HepG2 (cell line): ENCODE results near the gene TM9SF4. TPM values are rescaled to one million over a fixed set of nuclear protein-coding genes. Genes with fewer than 3 reads are reported as not detected.

Experiments used
- CBX1 ChIP-seq: IDR thresholded peaks from one replicate; pipeline ENCODE4 v1.6.1; 2016; ENCODE audit warnings: antibody characterized with exemption, low read depth
- FOXP1 ChIP-seq, 2 experiments: fragments of 450-650 bp in 1 of 2; IDR thresholded peaks; 2 replicates each; pipeline ENCODE4 v1.6.1; 2017 to 2018; ENCODE audit warnings: antibody characterized with exemption in 1 of 2
- GATA4 ChIP-seq: sonication (generic); IDR thresholded peaks from 2 replicates; pipeline ENCODE4 v1.6.1; 2016; ENCODE audit warnings: antibody characterized with exemption, low read depth, borderline replicate concordance
- MIER2 ChIP-seq: IDR thresholded peaks from 2 replicates; pipeline ENCODE4 v1.6.1; 2016; ENCODE audit warnings: missing biosample characterization, missing genetic modification reagents
- SOX13 ChIP-seq, 3 experiments: fragments of 450-650 bp in 1 of 3; sonication (generic) in 1 of 3; formaldehyde crosslinking in 1 of 3; IDR thresholded peaks in 2 of 3; conservative IDR thresholded peaks in 1 of 3; 2 replicates each; pipeline versions ENCODE4 v1.5.0 to v1.6.1; 2016 to 2020; ENCODE audit warnings: antibody characterized with exemption in 1 of 3, mild to moderate bottlenecking in 1 of 3, missing compliant biosample characterization in 1 of 3, missing genetic modification reagents in 1 of 3, moderate library complexity in 1 of 3
- ZBTB3 ChIP-seq: sonication (generic); formaldehyde crosslinking; IDR thresholded peaks from 2 replicates; pipeline ENCODE4 v1.4.0; 2020; ENCODE audit warnings: low read depth, mild to moderate bottlenecking, moderate library complexity, missing genetic modification reagents, borderline replicate concordance
- ZFP36L1 ChIP-seq: sonication (generic); formaldehyde crosslinking; IDR thresholded peaks from 2 replicates; pipeline ENCODE4 v1.8.0; 2022; ENCODE audit warnings: mild to moderate bottlenecking, missing genetic modification reagents, moderate library complexity
- ZNF333 ChIP-seq: sonication (generic); formaldehyde crosslinking; IDR thresholded peaks from 2 replicates; pipeline ENCODE4 v1.4.0; 2020; ENCODE audit warnings: mild to moderate bottlenecking, missing genetic modification reagents, borderline replicate concordance
- ZNF354B ChIP-seq: sonication (generic); formaldehyde crosslinking; IDR thresholded peaks from 2 replicates; pipeline ENCODE4 v1.8.0; 2022; ENCODE audit warnings: mild to moderate bottlenecking, missing genetic modification reagents
- ZNF432 ChIP-seq: sonication (generic); formaldehyde crosslinking; IDR thresholded peaks from 2 replicates; pipeline ENCODE4 v1.5.0; 2020; ENCODE audit warnings: missing genetic modification reagents, mild to moderate bottlenecking, borderline replicate concordance
- ZNF589 ChIP-seq: sonication (generic); formaldehyde crosslinking; conservative IDR thresholded peaks from 2 replicates; pipeline ENCODE4 v1.8.0; 2022; ENCODE audit warnings: mild to moderate bottlenecking, moderate library complexity, missing genetic modification reagents
- ZNF747 ChIP-seq: sonication (generic); formaldehyde crosslinking; IDR thresholded peaks from 2 replicates; pipeline ENCODE4 v1.8.1; 2023; ENCODE audit warnings: missing genetic modification reagents, mild to moderate bottlenecking, borderline replicate concordance
- polyA plus RNA-seq, 8 experiments: library from polyadenylated mRNA; depleted of rRNA in 3 of 8; stranded (reverse) in 7 of 8; unstranded in 1 of 8; fragments of >200 nt; fragmentation: Illumina TruSeq in 4 of 8; extraction: Trizol in 4 of 8; gene quantifications; 2 replicates each; pipeline versions ENCODE4 v1.2.1 to v1.2.3, GENCODE V29; 2011 to 2016; ENCODE audit warnings: low read depth in 4 of 8, missing spikeins in 1 of 8, mixed read lengths in 1 of 8; ENCODE audit not compliant: insufficient read depth in 1 of 8
- total RNA-seq, 5 experiments: library from RNA; depleted of rRNA; stranded (reverse); fragments of >200 nt; fragmentation: Illumina TruSeq; extraction: Trizol; gene quantifications; 2 replicates each; pipeline ENCODE4 v1.2.3, GENCODE V29; 2016; ENCODE audit warnings: low read depth in 1 of 5
- TF ChIP-seq, protein P1 (sequence below): sonication (generic); formaldehyde crosslinking; IDR thresholded peaks from 2 replicates; pipeline ENCODE4 v1.4.0; 2020; ENCODE audit warnings: low read depth, missing genetic modification reagents
- TF ChIP-seq, protein P2 (sequence below): sonication (generic); formaldehyde crosslinking; IDR thresholded peaks from 2 replicates; pipeline ENCODE4 v1.4.0; 2020; ENCODE audit warnings: missing genetic modification reagents, mild to moderate bottlenecking, borderline replicate concordance
- TF ChIP-seq, protein P3 (sequence below): sonication (generic); formaldehyde crosslinking; IDR thresholded peaks from 2 replicates; pipeline ENCODE4 v1.5.0; 2020; ENCODE audit warnings: missing genetic modification reagents, mild to moderate bottlenecking, borderline replicate concordance
- TF ChIP-seq, protein P4 (sequence below): sonication (generic); formaldehyde crosslinking; IDR thresholded peaks from 2 replicates; pipeline ENCODE4 v1.4.0; 2020; ENCODE audit warnings: mild to moderate bottlenecking, missing genetic modification reagents
- TF ChIP-seq, protein P5 (sequence below): sonication (generic); formaldehyde crosslinking; IDR thresholded peaks from 2 replicates; pipeline ENCODE4 v1.5.1; 2020; ENCODE audit warnings: missing genetic modification reagents, mild to moderate bottlenecking, borderline replicate concordance

Gene TM9SF4
- total and polyA plus RNA-seq, 2 of the 13 experiments (the other 11 are each of a cell fraction or from before 2014, with no cell fraction given) = 53.5 to 171 TPM

DNA sequence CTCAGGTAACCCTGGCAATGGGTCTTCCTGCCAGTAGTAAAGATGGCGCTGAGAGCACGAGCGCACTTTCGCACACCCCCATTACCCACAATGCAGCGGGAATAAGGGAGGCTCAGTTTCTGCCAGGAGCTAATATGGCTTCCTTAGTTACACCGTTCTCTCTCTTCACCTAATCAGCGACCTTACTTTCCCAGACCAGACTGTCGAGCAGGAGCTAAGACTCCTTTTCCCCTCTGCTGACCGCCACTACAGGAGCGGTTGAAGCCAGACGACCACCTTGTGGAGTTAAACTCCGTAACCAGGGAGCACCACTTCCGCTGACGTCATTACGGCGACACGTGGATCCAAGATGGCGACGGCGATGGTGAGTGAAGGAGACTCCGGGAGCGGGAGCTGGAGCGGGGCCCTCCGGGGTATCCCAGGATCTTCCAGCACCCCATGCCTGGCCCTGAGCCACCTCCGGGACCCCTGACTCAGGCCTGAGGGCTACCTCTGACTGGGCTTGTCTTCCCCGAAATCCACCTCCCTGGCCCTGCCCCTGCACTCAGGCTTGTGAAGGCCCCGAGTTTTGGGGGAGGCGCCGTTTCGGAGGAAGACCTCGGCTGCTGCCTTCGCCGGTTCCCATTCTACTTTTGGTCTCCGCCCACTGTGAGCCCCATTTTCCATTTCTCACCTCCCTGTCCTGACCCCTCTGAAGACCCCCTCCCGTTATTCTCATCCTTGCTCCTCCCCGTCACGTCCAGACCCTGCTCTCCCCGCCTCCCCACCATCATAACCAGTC is at the start of gene TM9SF4 (continued):
- TF ChIP-seq, protein P1, sequence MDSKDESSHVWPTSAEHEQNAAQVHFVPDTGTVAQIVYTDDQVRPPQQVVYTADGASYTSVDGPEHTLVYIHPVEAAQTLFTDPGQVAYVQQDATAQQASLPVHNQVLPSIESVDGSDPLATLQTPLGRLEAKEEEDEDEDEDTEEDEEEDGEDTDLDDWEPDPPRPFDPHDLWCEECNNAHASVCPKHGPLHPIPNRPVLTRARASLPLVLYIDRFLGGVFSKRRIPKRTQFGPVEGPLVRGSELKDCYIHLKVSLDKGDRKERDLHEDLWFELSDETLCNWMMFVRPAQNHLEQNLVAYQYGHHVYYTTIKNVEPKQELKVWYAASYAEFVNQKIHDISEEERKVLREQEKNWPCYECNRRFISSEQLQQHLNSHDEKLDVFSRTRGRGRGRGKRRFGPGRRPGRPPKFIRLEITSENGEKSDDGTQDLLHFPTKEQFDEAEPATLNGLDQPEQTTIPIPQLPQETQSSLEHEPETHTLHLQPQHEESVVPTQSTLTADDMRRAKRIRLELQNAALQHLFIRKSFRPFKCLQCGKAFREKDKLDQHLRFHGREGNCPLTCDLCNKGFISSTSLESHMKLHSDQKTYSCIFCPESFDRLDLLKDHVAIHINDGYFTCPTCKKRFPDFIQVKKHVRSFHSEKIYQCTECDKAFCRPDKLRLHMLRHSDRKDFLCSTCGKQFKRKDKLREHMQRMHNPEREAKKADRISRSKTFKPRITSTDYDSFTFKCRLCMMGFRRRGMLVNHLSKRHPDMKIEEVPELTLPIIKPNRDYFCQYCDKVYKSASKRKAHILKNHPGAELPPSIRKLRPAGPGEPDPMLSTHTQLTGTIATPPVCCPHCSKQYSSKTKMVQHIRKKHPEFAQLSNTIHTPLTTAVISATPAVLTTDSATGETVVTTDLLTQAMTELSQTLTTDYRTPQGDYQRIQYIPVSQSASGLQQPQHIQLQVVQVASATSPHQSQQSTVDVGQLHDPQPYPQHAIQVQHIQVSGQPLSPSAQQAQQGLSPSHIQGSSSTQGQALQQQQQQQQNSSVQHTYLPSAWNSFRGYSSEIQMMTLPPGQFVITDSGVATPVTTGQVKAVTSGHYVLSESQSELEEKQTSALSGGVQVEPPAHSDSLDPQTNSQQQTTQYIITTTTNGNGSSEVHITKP (CRISPR knock-in tag) = peak; percentile 89
- TF ChIP-seq ZNF747 (CRISPR knock-in tag) (peak; percentile 65; the same call in 1 of the 2 replicates), ZFP36L1 (CRISPR knock-in tag) (peak; percentile 37; the same call in 1 of the 2 replicates), CBX1 (peak; percentile 58), GATA4 (no peak), ZNF354B (CRISPR knock-in tag) (no peak), MIER2 (CRISPR knock-in tag) (peak; percentile 74), ZNF333 (CRISPR knock-in tag) (peak; percentile 96; the same call in 1 of the 2 replicates), ZBTB3 (peak; percentile 76; the same call in 1 of the 2 replicates), ZNF432 (CRISPR knock-in tag) (0 out of 2 replicates have a peak, but pooled peaks have one; percentile 51), FOXP1 (IDR thresholded peaks at IDR 0.05) (no peak), FOXP1 (CRISPR knock-in tag; IDR thresholded peaks at IDR 0.05) (no peak; the same call in 1 of the 2 replicates), SOX13 (IDR thresholded peaks at IDR 0.05) (no peak), SOX13 (CRISPR knock-in tag; conservative IDR thresholded peaks at IDR 0.05 in 1 of 2, IDR thresholded peaks at IDR 0.05 in 1 of 2) (peak; percentile 9 to 55; a peak in 2 of 4 replicates), ZNF589 (CRISPR knock-in tag) (peak; percentile 94; the same call in 1 of the 2 replicates)
- TF ChIP-seq, protein P2, sequence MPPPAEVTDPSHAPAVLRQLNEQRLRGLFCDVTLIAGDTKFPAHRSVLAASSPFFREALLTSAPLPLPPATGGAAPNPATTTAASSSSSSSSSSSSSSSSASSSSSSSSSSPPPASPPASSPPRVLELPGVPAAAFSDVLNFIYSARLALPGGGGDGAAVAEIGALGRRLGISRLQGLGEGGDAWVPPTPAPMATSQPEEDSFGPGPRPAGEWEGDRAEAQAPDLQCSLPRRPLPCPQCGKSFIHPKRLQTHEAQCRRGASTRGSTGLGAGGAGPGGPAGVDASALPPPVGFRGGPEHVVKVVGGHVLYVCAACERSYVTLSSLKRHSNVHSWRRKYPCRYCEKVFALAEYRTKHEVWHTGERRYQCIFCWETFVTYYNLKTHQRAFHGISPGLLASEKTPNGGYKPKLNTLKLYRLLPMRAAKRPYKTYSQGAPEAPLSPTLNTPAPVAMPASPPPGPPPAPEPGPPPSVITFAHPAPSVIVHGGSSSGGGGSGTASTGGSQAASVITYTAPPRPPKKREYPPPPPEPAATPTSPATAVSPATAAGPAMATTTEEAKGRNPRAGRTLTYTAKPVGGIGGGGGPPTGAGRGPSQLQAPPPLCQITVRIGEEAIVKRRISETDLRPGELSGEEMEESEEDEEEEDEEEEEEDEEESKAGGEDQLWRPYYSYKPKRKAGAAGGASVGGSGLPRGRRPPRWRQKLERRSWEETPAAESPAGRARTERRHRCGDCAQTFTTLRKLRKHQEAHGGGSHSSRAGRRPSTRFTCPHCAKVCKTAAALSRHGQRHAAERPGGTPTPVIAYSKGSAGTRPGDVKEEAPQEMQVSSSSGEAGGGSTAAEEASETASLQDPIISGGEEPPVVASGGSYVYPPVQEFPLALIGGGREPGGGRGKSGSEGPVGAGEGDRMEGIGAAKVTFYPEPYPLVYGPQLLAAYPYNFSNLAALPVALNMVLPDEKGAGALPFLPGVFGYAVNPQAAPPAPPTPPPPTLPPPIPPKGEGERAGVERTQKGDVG (CRISPR knock-in tag) = peak; percentile 96
- TF ChIP-seq, protein P3, sequence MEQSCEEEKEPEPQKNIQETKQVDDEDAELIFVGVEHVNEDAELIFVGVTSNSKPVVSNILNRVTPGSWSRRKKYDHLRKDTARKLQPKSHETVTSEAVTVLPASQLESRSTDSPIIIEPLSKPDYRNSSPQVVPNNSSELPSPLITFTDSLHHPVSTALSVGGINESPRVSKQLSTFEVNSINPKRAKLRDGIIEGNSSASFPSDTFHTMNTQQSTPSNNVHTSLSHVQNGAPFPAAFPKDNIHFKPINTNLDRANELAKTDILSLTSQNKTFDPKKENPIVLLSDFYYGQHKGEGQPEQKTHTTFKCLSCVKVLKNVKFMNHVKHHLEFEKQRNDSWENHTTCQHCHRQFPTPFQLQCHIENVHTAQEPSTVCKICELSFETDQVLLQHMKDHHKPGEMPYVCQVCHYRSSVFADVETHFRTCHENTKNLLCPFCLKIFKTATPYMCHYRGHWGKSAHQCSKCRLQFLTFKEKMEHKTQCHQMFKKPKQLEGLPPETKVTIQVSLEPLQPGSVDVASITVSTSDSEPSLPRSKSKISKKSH (CRISPR knock-in tag) = peak; percentile 99
- TF ChIP-seq, protein P4, sequence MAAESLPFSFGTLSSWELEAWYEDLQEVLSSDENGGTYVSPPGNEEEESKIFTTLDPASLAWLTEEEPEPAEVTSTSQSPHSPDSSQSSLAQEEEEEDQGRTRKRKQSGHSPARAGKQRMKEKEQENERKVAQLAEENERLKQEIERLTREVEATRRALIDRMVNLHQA (CRISPR knock-in tag) = no peak
- TF ChIP-seq, protein P5, sequence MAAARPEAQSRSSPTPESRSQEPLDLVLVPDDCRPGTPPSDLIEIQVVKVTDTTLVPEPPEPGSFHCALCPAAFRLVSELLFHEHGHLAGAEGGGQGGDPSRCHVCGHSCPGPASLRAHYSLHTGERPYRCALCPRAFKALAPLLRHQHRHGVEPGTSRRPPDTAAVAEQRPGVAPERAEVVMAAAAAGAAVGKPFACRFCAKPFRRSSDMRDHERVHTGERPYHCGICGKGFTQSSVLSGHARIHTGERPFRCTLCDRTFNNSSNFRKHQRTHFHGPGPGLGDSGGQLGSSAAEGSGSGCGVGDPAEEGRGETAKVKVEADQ (CRISPR knock-in tag) = peak; percentile 63; the same call in 1 of the 2 replicates
